ENCODE results near the gene RPL9.

GRCh38 chr4:39464886-39465501 is 6.3 kb upstream of the RPL9 start:
- TF ChIP-seq CTCF (conservative IDR thresholded peaks at IDR 0.05 in 1 of 2, IDR thresholded peaks at IDR 0.05 in 1 of 2; ENCODE audit: extremely low read depth in 1 of 2, insufficient read depth in 1 of 2, low read depth in 1 of 2, low read length in 2 of 2) (peak in 1 of 2 donors; percentile 19), EZH2 (IDR thresholded peaks at IDR 0.05; ENCODE audit: borderline replicate concordance, low read length) (no peak)
